HCT116 (cell line): ENCODE results near the gene BTNL2. TPM values are rescaled to one million over a fixed set of nuclear protein-coding genes. Genes with fewer than 3 reads are reported as not detected.
A peak's percentile ranks its signal among the peaks of the same experiment; 100 is the strongest.
"Not testable (repeated sequence)": the region's sequence is repeated elsewhere in the genome, so short reads cannot be mapped to it uniquely, and the experiment has no call there.

Experiments
- ATAC-seq: fragments of 200-7000 bp; cut with Tn5 transposase; 2 replicates; pipeline ENCODE4 v1.9.1; 2020; ENCODE audit warnings: mild to moderate bottlenecking, moderate library complexity
- BruUV-seq: library from RNA; stranded (reverse); fragments of 400-500 nt; replicated peaks from 2 replicates; lab custom pipeline; 2021; lab: Mats Ljungman, UMichigan
- CTCF ChIA-PET: fragments of 300-600 bp; sonication (Branson Sonifier 250); formaldehyde crosslinking; loops from one replicate; lab custom pipeline; 2021; ENCODE audit warnings: antibody characterized with exemption; lab: Charles Lee
- POLR2A ChIA-PET: fragments of 300-600, 350-600 bp; sonication (Branson Sonifier 250); formaldehyde crosslinking; loops from one replicate; lab custom pipeline; 2021; ENCODE audit warnings: antibody characterized with exemption; lab: Charles Lee
- RAD21 ChIA-PET, 2 experiments: fragments of 300-600 bp; sonication (Branson Sonifier 250); formaldehyde crosslinking; loops; one replicate each; lab custom pipeline; 2023; ENCODE audit warnings: low total read pairs in 2 of 2; ENCODE audit not compliant: uncharacterized antibody in 2 of 2, unreplicated experiment in 2 of 2, low non-redundant PET in 1 of 2; lab: Charles Lee
- DNase-seq: peaks from one replicate; pipeline ENCODE4 v3.0.0-alpha.2; 2010; ENCODE audit warnings: low read depth, low spot score
- H2AFZ ChIP-seq: fragments of 200-600 bp; shearing (Covaris generic), sonication (generic); 2 replicates; pipeline ENCODE4 v1.6.1; 2017; ENCODE audit warnings: low read depth, mixed run types, mixed read lengths, antibody characterized with exemption, low read length; ENCODE audit not compliant: poor library complexity, severe bottlenecking
- H3K27ac ChIP-seq: 2 replicates; pipeline ENCODE4 v1.5.1; 2012; ENCODE audit warnings: low read depth, low read length
- H3K27me3 ChIP-seq: fragments of 200-600 bp; sonication (generic); 2 replicates; pipeline ENCODE4 v1.6.1; 2016; ENCODE audit warnings: mixed run types, low read length, mixed read lengths; ENCODE audit not compliant: insufficient read depth
- H3K36me3 ChIP-seq, 2 experiments: fragments of 200-500 bp in 1 of 2; fragments of 200-600 bp in 1 of 2; sonication (Bioruptor generic) in 1 of 2; sonication (generic) in 1 of 2; 2 replicates each; pipeline versions ENCODE4 v1.5.1 to v1.6.1; 2014 to 2016; ENCODE audit warnings: low read length in 2 of 2, inconsistent platforms in 1 of 2, mixed read lengths in 1 of 2, mixed run types in 1 of 2; ENCODE audit not compliant: insufficient read depth in 2 of 2, control insufficient read depth in 1 of 2
- H3K4me1 ChIP-seq, 2 experiments: fragments of 200-600 bp in 1 of 2; sonication (generic) in 1 of 2; 2 replicates each; pipeline versions ENCODE4 v1.5.1 to v1.6.1; 2012 to 2017; ENCODE audit warnings: low read length in 2 of 2, inconsistent platforms in 1 of 2, mild to moderate bottlenecking in 1 of 2, mixed read lengths in 1 of 2, mixed run types in 1 of 2, moderate library complexity in 1 of 2; ENCODE audit not compliant: insufficient read depth in 2 of 2, control insufficient read depth in 1 of 2
- H3K4me2 ChIP-seq: fragments of 200-600 bp; sonication (generic); 2 replicates; pipeline ENCODE4 v1.6.1; 2017; ENCODE audit warnings: mixed run types, low read length, mixed read lengths
- H3K4me3 ChIP-seq, 2 experiments: fragments of 200-600 bp in 1 of 2; sonication (generic) in 1 of 2; replicated peaks in 1 of 2; 2 replicates each; pipeline ENCODE4 v1.5.1; 2011 to 2016; ENCODE audit warnings: low read length in 2 of 2, control low read depth in 1 of 2, low read depth in 1 of 2, mild to moderate bottlenecking in 1 of 2, mixed read lengths in 1 of 2, mixed run types in 1 of 2
- H3K79me2 ChIP-seq: fragments of 200-600 bp; sonication (generic); 2 replicates; pipeline ENCODE4 v1.6.1; 2017; ENCODE audit warnings: mild to moderate bottlenecking, mixed run types, low read length, moderate library complexity, mixed read lengths; ENCODE audit not compliant: insufficient read depth
- H3K9ac ChIP-seq: fragments of 200-600 bp; sonication (generic); 2 replicates; pipeline ENCODE4 v1.6.1; 2016; ENCODE audit warnings: low read length, mixed read lengths
- H3K9me2 ChIP-seq: fragments of 200-600 bp; sonication (generic), shearing (Covaris generic); 2 replicates; pipeline ENCODE4 v1.6.1; 2017; ENCODE audit warnings: mixed run types, mild to moderate bottlenecking, moderate library complexity; ENCODE audit not compliant: insufficient read depth
- H3K9me3 ChIP-seq, 2 experiments: fragments of 200-500 bp in 1 of 2; fragments of 200-600 bp in 1 of 2; sonication (Bioruptor generic) in 1 of 2; sonication (generic) in 1 of 2; 2 replicates each; pipeline ENCODE4 v1.6.1; 2014 to 2017; ENCODE audit warnings: low read length in 2 of 2, mixed read lengths in 2 of 2, inconsistent platforms in 1 of 2, low read depth in 1 of 2, mild to moderate bottlenecking in 1 of 2, mixed run types in 1 of 2, moderate library complexity in 1 of 2; ENCODE audit not compliant: control insufficient read depth in 1 of 2, insufficient read depth in 1 of 2
- H4K20me1 ChIP-seq: fragments of 200-600 bp; sonication (generic), shearing (Covaris generic); 2 replicates; pipeline ENCODE4 v1.6.1; 2017; ENCODE audit warnings: mixed run types, mild to moderate bottlenecking, moderate library complexity; ENCODE audit not compliant: insufficient read depth
- CEBPB ChIP-seq: IDR thresholded peaks from 2 replicates; pipeline ENCODE4 v1.6.1; 2012; ENCODE audit warnings: low read depth
- EGR1 ChIP-seq: IDR thresholded peaks from 2 replicates; pipeline ENCODE4 v1.6.1; 2012; ENCODE audit warnings: low read depth
- ELF1 ChIP-seq: IDR thresholded peaks from 2 replicates; pipeline ENCODE4 v1.6.1; 2012; ENCODE audit warnings: low read depth, borderline replicate concordance
- POLR2AphosphoS5 ChIP-seq: IDR thresholded peaks from 2 replicates; pipeline ENCODE4 v1.6.1; 2011; ENCODE audit warnings: mild to moderate bottlenecking, low read depth, low read length, moderate library complexity
- RAD21 ChIP-seq: IDR thresholded peaks from 2 replicates; pipeline ENCODE4 v1.6.1; 2012; ENCODE audit warnings: low read depth, mild to moderate bottlenecking
- intact Hi-C: fragments of 100-400 bp; cut with micrococcal nuclease; formaldehyde crosslinking; loops from 2 replicates; pipeline ENCODE4 v1.10.0; 2022
- total RNA-seq: library from RNA; stranded (reverse); gene quantifications from one replicate; pipeline ENCODE4 v1.2.1, GENCODE V29; 2021; ENCODE audit not compliant: unreplicated experiment
- TF ChIP-seq, protein P1 (sequence below), 3 experiments: fragments of 200-600 bp in 1 of 3; sonication (generic) in 1 of 3; IDR thresholded peaks in 2 of 3; conservative IDR thresholded peaks in 1 of 3; 2 replicates each; pipeline ENCODE4 v1.5.1; 2012 to 2017; ENCODE audit warnings: low read depth in 2 of 3, low read length in 2 of 3, antibody characterized with exemption in 1 of 3, borderline replicate concordance in 1 of 3, control low read depth in 1 of 3, mild to moderate bottlenecking in 1 of 3, mixed read lengths in 1 of 3, mixed run types in 1 of 3, moderate library complexity in 1 of 3; ENCODE audit not compliant: insufficient read depth in 1 of 3

The BTNL2 gene
- total RNA-seq, 1 experiment from 2014 or later: not detected

DNA sequence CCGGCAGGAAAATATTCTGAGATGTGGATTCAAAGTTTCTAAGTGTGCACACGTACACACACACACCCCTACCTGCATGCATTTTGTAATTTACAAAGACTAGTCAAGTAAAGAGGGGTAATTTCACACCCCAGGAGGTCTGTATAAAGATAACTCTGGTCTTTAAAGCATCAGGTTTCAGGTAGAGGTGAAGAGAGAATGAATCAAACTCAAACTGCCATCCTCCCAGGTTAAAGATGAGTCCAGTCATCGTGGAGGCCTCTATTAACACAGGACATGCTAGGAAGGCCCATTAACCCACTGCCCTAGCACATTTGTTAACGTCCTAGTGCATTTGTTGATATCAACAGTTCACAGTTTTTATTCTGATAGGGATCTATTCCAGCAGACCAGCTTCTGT is 29.2 kb upstream of the BTNL2 start (continued):
- TF ChIP-seq POLR2AphosphoS5 (no peak), ELF1 (no peak)

DNA sequence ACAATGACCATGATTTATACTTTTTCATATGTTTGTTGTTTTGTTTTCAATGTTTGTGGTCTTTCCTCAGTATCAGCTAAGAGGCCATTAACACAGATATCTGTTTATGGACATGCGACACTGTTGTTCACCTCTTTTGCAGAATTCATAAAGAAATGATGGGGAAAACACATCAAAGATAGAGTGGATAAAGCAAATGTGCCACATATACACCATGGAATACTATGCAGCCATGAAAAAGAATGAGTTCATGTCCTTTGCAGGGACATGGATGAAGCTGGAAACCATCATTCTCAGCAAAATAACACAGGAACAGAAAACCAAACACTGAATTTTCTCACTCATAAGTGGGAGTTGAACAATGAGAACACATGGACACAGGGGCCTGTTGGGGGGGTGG is 27.0 kb upstream of the BTNL2 start:
- H4K20me1 ChIP-seq, H3K9me3 ChIP-seq, H3K9me2 ChIP-seq, H3K4me3 ChIP-seq, H3K4me1 ChIP-seq, H2AFZ ChIP-seq, DNase-seq, H3K27ac ChIP-seq, POLR2A ChIA-PET, ATAC-seq, H3K79me2 ChIP-seq, H3K9ac ChIP-seq, H3K27me3 ChIP-seq, BruUV-seq, H3K4me2 ChIP-seq, H3K36me3 ChIP-seq: not testable (repeated sequence)
- ChIA-PET RAD21 (interaction anchor here in 1 of 2 experiments (2.1 kb wide), 1 partner anchor 266 kb away, joined by 6 read pairs; no protein-coding TSS in a partner anchor), CTCF (interaction anchor here (1.2 kb wide), 1 partner anchor 266 kb away, joined by 4 read pairs; no protein-coding TSS in a partner anchor)
- intact Hi-C loops: loop anchor here (2.0 to 5.0 kb wide), 3 partner anchors 259 to 433 kb away; no protein-coding TSS in a partner anchor

DNA sequence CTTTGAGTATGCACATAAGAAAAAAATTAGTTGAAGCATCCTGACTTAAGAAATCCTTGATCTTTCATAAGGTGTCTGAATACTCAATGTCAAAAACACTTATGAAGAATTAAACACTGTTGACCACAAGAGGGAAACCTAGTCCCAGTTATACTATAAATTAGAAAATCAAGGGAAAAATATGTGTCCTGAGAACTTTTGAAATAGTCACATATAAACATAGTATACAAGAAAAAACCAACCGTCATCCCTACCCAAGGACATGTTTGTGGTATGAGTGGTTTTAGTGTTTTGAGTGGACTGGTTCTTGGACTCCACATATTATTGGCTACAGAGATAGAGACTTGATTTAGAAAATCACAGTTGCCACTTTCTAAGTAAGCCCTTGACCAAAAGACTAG is 25.1 kb upstream of the BTNL2 start:
- H2AFZ ChIP-seq: peak overlapping the region; percentile 64
- H3K4me3 ChIP-seq: no peak overlapping the region
- H3K9me3 ChIP-seq: no peaks in the 10 kb centered on the region
- peak; percentile 40 for DNase-seq
- POLR2A ChIA-PET: no interaction called here
- H3K79me2 ChIP-seq: no peaks in the 10 kb centered on the region
- TF ChIP-seq EGR1: 0 out of 2 replicates have a peak, but pooled peaks have one; percentile 19
- TF ChIP-seq, protein P1, sequence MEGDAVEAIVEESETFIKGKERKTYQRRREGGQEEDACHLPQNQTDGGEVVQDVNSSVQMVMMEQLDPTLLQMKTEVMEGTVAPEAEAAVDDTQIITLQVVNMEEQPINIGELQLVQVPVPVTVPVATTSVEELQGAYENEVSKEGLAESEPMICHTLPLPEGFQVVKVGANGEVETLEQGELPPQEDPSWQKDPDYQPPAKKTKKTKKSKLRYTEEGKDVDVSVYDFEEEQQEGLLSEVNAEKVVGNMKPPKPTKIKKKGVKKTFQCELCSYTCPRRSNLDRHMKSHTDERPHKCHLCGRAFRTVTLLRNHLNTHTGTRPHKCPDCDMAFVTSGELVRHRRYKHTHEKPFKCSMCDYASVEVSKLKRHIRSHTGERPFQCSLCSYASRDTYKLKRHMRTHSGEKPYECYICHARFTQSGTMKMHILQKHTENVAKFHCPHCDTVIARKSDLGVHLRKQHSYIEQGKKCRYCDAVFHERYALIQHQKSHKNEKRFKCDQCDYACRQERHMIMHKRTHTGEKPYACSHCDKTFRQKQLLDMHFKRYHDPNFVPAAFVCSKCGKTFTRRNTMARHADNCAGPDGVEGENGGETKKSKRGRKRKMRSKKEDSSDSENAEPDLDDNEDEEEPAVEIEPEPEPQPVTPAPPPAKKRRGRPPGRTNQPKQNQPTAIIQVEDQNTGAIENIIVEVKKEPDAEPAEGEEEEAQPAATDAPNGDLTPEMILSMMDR (IDR thresholded peaks at IDR 0.05 in 2 of 3, conservative IDR thresholded peaks at IDR 0.05 in 1 of 3; ENCODE audit: borderline replicate concordance in 1 of 3, insufficient read depth in 1 of 3, low read depth in 2 of 3, low read length in 2 of 3): peak; percentile 13 to 79 (median 55); a peak in 5 of 6 replicates
- TF ChIP-seq POLR2AphosphoS5: no peak
- TF ChIP-seq RAD21: peak; percentile 83
- TF ChIP-seq CEBPB: no peak
- no peak overlapping the region for H3K4me2 ChIP-seq
- CTCF ChIA-PET: interaction anchor here (0.9 to 1.5 kb wide), 11 partner anchors 258 to 437 kb away, joined by 3 to 12 read pairs (median 8); partner anchors contain the start of gene TAP2
- intact Hi-C loops: loop anchor here (1.0 to 5.0 kb wide), 4 partner anchors 261 to 435 kb away; no protein-coding TSS in a partner anchor
- H3K4me1 ChIP-seq: no peaks in the 10 kb centered on the region
- H4K20me1 ChIP-seq: no peaks in the 10 kb centered on the region
- H3K9me2 ChIP-seq: no peaks in the 10 kb centered on the region
- ATAC-seq: no peak
- H3K36me3 ChIP-seq: no peaks in the 10 kb centered on the region
- RAD21 ChIA-PET: interaction anchor here (1.5 to 2.1 kb wide), 2 partner anchors 268 kb away, joined by 4 to 6 read pairs; no protein-coding TSS in a partner anchor
- H3K27me3 ChIP-seq: no peaks in the 10 kb centered on the region
- BruUV-seq: no TSS peak
- H3K27ac ChIP-seq: no peak overlapping the region
- no peak overlapping the region for H3K9ac ChIP-seq
